Activated CD4-positive, alpha-beta T cell treated with anti-CD3 and anti-CD28 coated beads, Interleukin-2, amount 10 ng/mL, durations not matched to agents 7 days and 5 days (primary cell): ENCODE data around the gene HILPDA. TPM values are rescaled to one million over a fixed set of nuclear protein-coding genes. Genes with fewer than 3 reads are reported as not detected.
A peak's percentile ranks its signal among the peaks of the same experiment; 100 is the strongest.

Experiments used
- CTCF ChIA-PET: fragments of 350-600 bp; sonication (Branson Sonifier 250); formaldehyde crosslinking; loops from one replicate; lab custom pipeline; 2021; ENCODE audit warnings: antibody characterized with exemption; lab: Charles Lee
- POLR2A ChIA-PET: fragments of 350-600 bp; sonication (Branson Sonifier 250); formaldehyde crosslinking; loops from one replicate; lab custom pipeline; 2021; ENCODE audit warnings: antibody characterized with exemption; lab: Charles Lee
- DNase-seq: peaks from one replicate; pipeline ENCODE4 v3.0.0-alpha.2; 2020
- H3K27ac Mint-ChIP-seq: one replicate; pipeline ENCODE4 v1.8.0; 2021; ENCODE audit warnings: mild to moderate bottlenecking, moderate library complexity, mixed read lengths
- H3K27me3 Mint-ChIP-seq: one replicate; pipeline ENCODE4 v1.8.0; 2021; ENCODE audit warnings: mixed read lengths
- H3K36me3 Mint-ChIP-seq: one replicate; pipeline ENCODE4 v1.8.0; 2021; ENCODE audit warnings: low read depth, mixed read lengths
- H3K4me1 Mint-ChIP-seq: one replicate; pipeline ENCODE4 v1.8.0; 2021; ENCODE audit warnings: mixed read lengths
- H3K4me3 Mint-ChIP-seq: one replicate; pipeline ENCODE4 v1.8.0; 2021; ENCODE audit warnings: mild to moderate bottlenecking, moderate library complexity, mixed read lengths
- H3K9me3 Mint-ChIP-seq: one replicate; pipeline ENCODE4 v1.8.0; 2021; ENCODE audit warnings: mixed read lengths
- total RNA-seq, 2 experiments: library from RNA; stranded (reverse); gene quantifications; one replicate each; pipeline ENCODE4 v1.2.3, GENCODE V29; 2021

The HILPDA gene
- total RNA-seq, 2 experiments from 2014 or later, result 10.8 to 11.9 TPM

DNA sequence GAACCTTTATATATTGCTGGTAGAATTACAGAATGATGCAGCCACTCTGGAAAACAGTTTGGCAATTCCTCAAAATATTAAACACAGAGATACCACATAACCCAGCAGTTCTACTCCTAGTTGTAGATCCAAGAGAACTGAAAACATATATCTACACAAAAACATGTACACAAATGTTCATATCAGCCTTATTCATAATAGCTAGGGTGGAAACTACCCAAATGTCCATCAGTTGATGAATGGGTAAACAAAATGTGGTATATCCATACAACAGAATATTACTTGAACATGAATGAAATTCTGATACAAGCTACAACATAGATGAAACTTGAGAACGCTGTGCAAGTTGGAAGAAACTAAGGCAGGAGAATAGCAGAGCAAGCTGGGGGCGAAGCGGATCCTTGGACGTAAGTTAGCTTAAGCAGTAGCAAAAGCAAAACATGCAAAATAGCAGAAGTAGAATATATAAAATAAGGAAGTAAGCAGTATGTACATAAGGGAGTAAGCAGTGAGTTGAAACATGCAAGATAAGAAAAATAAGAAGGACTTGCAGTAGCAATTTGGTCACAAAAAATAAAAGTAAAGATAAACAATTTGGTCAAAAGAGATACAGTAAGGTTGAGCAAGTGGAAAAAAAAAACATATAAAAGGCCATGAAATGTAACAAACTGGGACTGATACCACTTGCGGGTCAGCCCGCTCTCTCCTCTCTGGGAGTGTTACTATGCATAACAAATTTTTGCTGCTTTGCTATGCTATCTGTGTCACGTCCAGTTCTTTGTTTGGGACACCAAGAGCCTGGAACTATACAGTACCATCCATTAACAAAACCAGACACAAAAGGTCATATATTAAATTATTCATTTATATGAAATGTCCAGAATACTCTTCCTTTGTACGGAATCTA is 18.0 kb upstream of the HILPDA start:
- H3K4me1 Mint-ChIP-seq, result no peaks in the 10 kb centered on the region
- CTCF ChIA-PET, result interaction anchor here (0.7 to 0.8 kb wide), 2 partner anchors 11 to 15 kb away, joined by 3 to 4 read pairs; no protein-coding TSS in a partner anchor
- no peak overlapping the region for H3K27ac Mint-ChIP-seq
- DNase-seq, result no peak
- no peak overlapping the region for H3K4me3 Mint-ChIP-seq
- H3K9me3 Mint-ChIP-seq, result no peaks in the 10 kb centered on the region
- POLR2A ChIA-PET, result no interaction called here
- H3K27me3 Mint-ChIP-seq, result peaks cover 14% of the 10 kb centered on the region
- no peaks in the 10 kb centered on the region for H3K36me3 Mint-ChIP-seq

DNA sequence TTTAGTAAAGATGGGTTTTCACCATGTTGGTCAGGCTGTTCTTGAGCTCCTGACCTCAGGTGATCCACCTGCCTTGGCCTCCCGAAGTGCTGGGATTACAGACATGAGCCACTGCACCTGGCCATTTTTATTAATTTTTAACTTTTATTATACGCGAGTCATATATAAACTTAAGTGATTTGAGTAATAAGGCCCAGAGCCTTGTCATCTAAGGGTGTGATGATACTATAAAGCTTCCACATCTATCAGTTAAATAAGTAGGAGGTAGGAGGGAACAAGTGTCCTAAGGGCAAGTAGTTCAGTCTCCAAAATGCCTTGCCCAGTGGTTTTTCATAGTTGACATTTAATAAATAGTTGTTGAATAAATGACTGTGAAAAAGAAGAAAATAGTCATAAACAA is 13.3 kb upstream of the HILPDA start:
- ChIA-PET CTCF (interaction anchor here (0.8 to 3.3 kb wide), 5 partner anchors 13 to 26 kb away, joined by 3 to 21 read pairs (median 6); partner anchors contain the start of gene HILPDA), POLR2A (no interaction called here)
- no peak overlapping the region for H3K27ac Mint-ChIP-seq
- H3K27me3 Mint-ChIP-seq, result no peaks in the 10 kb centered on the region
- no peak overlapping the region for H3K4me3 Mint-ChIP-seq
- H3K4me1 Mint-ChIP-seq, result peaks cover 6% of the 10 kb centered on the region
- DNase-seq, result no peak
- no peaks in the 10 kb centered on the region for H3K9me3 Mint-ChIP-seq
- H3K36me3 Mint-ChIP-seq, result no peaks in the 10 kb centered on the region

DNA sequence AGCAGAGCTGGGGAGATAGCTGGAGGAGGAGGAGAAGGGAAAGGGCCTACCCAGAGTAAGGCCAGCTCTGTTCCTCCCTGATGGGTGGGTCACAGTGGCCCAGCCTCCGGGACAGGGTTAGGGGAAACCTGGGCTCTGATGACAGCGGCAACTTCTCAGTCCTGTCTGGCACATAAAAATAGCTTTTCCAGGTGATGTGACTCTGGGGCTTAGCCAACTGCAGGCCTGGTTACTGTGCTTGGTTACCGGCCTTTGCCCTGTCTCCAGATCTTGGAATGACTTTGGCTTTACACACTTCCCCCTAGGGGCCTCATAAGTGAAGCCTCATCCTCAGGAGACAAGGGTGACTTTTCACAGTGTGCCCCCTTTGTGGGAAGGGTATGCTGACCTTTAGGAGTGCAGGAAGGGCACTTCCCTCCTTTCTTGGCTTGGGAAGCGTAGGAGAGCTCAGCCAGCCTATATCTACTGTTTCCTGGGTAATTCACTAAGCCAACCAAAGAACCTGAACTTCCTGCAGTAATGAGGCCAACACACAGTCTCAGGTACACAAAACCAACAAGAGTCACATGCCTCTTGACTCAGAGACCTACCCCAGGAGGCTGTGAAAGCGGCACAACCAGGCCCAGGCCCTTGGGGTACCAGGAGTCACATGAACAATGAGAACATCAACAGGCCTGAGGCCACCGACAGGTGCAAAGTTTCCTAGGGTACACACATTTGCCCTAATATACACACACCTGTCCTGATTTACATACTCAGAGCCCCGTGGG is 11.7 kb upstream of the HILPDA start:
- CTCF ChIA-PET, result interaction anchor here (0.6 to 3.3 kb wide), 8 partner anchors 10 to 836 kb away, joined by 3 to 15 read pairs (median 6); partner anchors contain the start of gene HILPDA
- Mint-ChIP-seq H3K4me1 (peaks cover 7% of the 10 kb centered on the region), H3K9me3 (no peaks in the 10 kb centered on the region), H3K27me3 (no peaks in the 10 kb centered on the region), H3K27ac (no peak overlapping the region), H3K4me3 (no peak overlapping the region), H3K36me3 (no peaks in the 10 kb centered on the region)
- DNase-seq, result no peak
- POLR2A ChIA-PET, result interaction anchor here (1.0 kb wide), 1 partner anchor 16 kb away, joined by 3 read pairs; no protein-coding TSS in a partner anchor

DNA sequence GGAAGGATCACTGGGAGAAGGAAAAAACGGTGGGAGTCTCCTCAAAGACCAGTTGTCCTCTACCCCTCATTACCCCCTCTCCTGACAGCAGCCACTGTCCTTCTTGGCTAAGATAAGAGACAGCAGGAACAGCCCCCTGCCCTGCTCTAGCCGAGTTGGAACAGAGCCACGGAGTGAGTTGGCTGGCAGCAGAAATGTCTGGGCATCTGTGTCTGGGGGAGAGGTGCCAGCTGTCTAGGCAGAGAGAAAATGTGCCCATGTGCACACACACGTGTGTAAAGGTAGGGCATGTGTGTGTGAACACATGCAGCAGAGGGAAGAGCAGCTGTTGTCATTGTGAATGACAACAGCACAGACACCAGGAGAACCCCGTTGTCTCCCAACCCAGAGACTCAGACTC is 9.4 kb upstream of the HILPDA start:
- Mint-ChIP-seq H3K36me3 (peaks cover 3% of the 10 kb centered on the region), H3K9me3 (no peaks in the 10 kb centered on the region), H3K4me1 (peaks cover 8% of the 10 kb centered on the region), H3K27me3 (peaks cover under 1% of the 10 kb centered on the region), H3K27ac (no peak overlapping the region), H3K4me3 (no peak overlapping the region)
- no peak for DNase-seq
- CTCF ChIA-PET, result interaction anchor here (0.9 to 1.5 kb wide), 3 partner anchors 9 to 17 kb away, joined by 3 to 6 read pairs (median 5); partner anchors contain the start of gene HILPDA
- POLR2A ChIA-PET, result interaction anchor here (0.6 kb wide), 1 partner anchor 558 kb away, joined by 5 read pairs; no protein-coding TSS in a partner anchor

DNA sequence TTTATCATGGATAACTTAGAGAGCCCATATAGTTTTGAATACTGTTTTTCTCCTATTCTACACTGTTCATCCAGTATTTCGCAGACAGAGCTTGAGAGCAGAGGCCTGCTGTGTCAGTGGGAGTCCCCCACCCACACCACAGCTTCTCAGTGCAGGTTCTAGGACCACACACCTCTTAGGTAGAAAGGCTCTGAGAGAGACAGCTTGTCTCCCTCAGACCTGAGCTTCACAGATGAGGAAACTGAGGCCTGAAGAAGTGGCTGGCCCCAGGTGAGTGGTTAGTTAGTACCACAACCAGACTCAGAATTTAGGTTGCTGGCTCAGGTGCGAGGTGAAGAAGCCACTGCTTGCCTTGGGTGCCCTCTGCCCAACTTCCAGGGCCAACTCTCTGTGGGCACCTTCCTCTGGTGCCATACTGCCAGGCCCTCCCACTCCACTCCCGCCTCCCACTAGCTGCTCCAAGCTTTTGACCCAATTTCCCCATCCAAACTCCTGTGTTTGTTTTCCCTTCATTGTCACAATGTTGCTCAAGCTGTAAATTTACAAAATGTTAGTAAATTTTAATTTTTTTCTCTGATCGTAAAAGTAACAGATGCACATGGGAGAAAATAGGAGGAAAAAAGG is 7.6 kb upstream of the HILPDA start:
- H3K36me3 Mint-ChIP-seq, result peaks cover 3% of the 10 kb centered on the region
- peaks cover 17% of the 10 kb centered on the region for H3K4me1 Mint-ChIP-seq
- peak overlapping the region; percentile 19 for H3K27ac Mint-ChIP-seq
- H3K9me3 Mint-ChIP-seq, result no peaks in the 10 kb centered on the region
- ChIA-PET CTCF (interaction anchor here (0.9 to 3.0 kb wide), 5 partner anchors 11 to 360 kb away, joined by 3 to 20 read pairs (median 3); no protein-coding TSS in a partner anchor), POLR2A (no interaction called here)
- no peak for DNase-seq
- peaks cover 10% of the 10 kb centered on the region for H3K27me3 Mint-ChIP-seq
- H3K4me3 Mint-ChIP-seq, result no peak overlapping the region

DNA sequence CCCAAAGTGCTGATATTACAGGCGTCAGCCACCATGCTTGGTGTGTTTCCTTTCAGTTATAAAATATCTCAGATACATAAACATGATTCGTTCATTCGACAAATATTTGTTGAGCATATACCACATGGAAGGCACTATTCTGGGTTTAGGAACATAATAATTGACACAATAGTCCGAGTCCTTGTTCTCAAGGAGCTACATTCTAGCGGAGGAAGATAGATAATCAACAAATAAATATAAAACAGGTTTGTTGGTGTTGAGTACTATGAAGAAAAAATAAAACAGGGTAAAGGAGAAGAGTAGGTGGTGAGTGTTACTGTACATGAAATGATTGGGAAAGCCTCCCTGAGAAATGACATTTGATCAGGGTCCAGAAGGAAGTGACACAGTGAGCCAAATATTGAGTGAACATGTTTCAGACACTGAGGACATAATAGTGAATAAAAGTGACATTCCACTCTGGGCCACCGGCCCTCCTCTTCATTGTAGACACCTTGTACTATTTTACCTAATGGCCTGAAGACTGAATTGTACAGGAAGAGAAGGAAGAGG is 6.9 kb upstream of the HILPDA start:
- Mint-ChIP-seq H3K4me3 (no peak overlapping the region), H3K9me3 (no peaks in the 10 kb centered on the region), H3K36me3 (peaks cover 3% of the 10 kb centered on the region), H3K4me1 (peaks cover 17% of the 10 kb centered on the region), H3K27ac (no peak overlapping the region), H3K27me3 (peaks cover 10% of the 10 kb centered on the region)
- POLR2A ChIA-PET, result no interaction called here
- no peak for DNase-seq
- CTCF ChIA-PET, result interaction anchor here (0.9 to 3.0 kb wide), 4 partner anchors 11 to 359 kb away, joined by 3 to 20 read pairs (median 3); no protein-coding TSS in a partner anchor

DNA sequence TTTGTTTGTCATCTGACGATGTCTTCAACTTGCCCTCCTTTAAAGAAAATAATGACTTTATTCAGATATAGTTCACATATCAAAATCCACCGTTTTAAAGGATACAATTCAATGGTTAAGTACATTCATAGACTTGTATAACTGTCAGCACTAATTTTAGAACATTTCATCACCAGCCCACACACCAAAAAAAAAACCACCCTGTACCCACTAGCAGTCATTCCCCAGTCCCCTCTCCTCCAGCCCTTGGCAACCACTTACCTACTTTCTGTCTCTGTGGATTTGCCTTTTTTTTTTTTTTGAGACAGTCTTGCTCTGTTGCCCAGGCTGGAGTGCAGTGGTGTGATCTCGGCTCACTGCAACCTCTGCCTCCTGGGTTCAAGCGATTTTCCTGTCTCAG is 5.3 kb upstream of the HILPDA start:
- ChIA-PET CTCF (interaction anchor here (3.0 kb wide), 1 partner anchor 24 kb away, joined by 20 read pairs; no protein-coding TSS in a partner anchor), POLR2A (no interaction called here)
- Mint-ChIP-seq H3K27me3 (peaks cover 10% of the 10 kb centered on the region), H3K4me1 (peaks cover 18% of the 10 kb centered on the region), H3K36me3 (peaks cover 3% of the 10 kb centered on the region), H3K4me3 (no peak overlapping the region), H3K9me3 (no peaks in the 10 kb centered on the region), H3K27ac (no peak overlapping the region)
- no peak for DNase-seq

DNA sequence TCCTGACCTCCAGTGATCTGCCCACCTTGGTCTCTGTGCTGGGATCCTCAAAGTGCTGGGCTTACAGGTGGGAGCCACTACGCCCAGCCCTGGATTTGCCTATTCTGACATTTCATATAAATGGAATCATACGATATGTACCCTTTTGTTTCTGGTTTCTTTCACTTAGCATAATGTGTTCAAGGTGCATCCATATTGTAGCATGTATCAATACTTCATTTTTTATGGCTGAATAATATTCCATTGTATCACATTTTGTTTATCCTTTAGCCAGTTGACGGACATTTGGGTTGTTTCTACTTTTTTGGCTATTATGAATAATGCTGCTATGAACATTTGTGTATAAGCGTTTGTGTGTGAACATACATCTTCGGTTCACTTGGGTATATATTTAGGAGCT is 4.8 kb upstream of the HILPDA start:
- peaks cover 3% of the 10 kb centered on the region for H3K36me3 Mint-ChIP-seq
- ChIA-PET POLR2A (no interaction called here), CTCF (no interaction called here)
- peaks cover 20% of the 10 kb centered on the region for H3K4me1 Mint-ChIP-seq
- DNase-seq, result no peak
- no peak overlapping the region for H3K27ac Mint-ChIP-seq
- peaks cover 10% of the 10 kb centered on the region for H3K27me3 Mint-ChIP-seq
- H3K4me3 Mint-ChIP-seq, result no peak overlapping the region
- H3K9me3 Mint-ChIP-seq, result no peaks in the 10 kb centered on the region

DNA sequence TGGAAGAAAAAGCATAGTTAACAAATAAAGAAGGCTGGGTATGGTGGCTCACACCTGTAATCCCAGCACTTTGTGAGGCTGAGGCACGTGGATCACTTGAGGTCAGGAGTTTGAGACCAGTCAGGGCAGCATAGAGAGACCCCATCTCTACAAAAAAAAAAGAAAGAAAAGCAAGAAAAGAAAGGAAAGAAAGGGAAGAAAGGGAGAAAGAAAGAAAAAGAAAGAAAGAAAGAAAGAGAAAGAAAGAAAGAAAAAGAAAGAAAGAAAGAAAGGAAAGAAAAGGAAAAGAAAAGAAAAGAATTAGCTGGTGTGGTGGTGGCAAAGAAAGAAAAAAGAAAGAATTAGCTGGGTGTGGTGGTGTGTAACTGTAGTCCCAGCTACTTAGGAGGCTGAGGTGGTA is 3.1 kb upstream of the HILPDA start:
- no peak for DNase-seq
- CTCF ChIA-PET, result interaction anchor here (0.7 to 4.8 kb wide), 6 partner anchors 9 to 35 kb away, joined by 3 to 46 read pairs (median 4); no protein-coding TSS in a partner anchor
- Mint-ChIP-seq H3K9me3 (no peaks in the 10 kb centered on the region), H3K36me3 (peaks cover 3% of the 10 kb centered on the region), H3K4me3 (no peak overlapping the region), H3K4me1 (peaks cover 33% of the 10 kb centered on the region), H3K27me3 (peaks cover 10% of the 10 kb centered on the region), H3K27ac (no peak overlapping the region)
- POLR2A ChIA-PET, result interaction anchor here (0.8 kb wide), 1 partner anchor 287 kb away, joined by 3 read pairs; no protein-coding TSS in a partner anchor

DNA sequence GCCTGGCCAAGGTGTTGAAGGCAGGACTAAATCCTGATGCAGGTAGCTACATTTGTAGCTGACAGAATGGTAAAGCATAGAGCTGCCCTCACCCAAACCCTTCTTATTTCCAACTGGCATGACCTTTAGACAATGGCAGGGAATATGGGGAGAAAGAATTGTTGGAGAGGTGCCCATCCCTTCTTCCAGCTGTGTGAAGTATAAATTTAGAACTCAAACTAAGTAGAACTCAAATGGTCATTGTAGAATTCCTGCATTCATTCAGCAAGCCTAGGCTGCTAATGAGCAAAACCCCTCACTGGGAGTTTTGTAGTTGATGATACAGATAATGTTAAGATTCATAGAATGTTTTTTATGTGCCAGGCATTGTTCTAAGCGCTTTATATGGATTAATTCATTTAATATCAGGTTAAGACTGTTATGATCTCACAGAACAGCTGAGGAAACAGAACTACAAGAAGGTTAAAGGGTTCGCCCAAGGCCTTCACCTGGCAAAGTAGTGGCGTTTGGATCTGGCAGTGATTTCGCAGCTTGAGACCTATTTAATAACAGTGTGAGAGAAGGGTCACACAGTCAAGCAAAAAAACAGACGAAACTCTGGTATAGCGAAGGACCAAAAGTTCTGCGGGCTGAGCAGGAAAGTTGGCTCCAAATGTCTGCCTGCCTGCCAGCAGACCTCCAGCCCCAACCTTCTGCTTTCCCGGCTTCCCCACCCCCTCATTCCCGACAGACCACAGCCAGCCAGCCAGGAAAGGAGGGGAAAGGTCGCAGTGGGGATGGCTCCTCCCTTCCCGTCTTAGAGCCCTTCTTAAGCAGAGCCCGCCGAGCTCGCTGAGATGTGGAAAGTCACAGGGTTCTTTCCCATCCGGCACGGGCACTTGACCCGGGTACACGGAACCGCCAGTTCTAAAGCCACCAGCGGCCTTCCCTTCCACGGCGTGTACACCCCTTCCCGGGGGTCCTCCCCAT is 1.6 kb upstream of the HILPDA start:
- no peak overlapping the region for H3K4me3 Mint-ChIP-seq
- peaks cover 10% of the 10 kb centered on the region for H3K27me3 Mint-ChIP-seq
- peaks cover 47% of the 10 kb centered on the region for H3K4me1 Mint-ChIP-seq
- POLR2A ChIA-PET, result no interaction called here
- DNase-seq, result no peak
- CTCF ChIA-PET, result interaction anchor here (1.2 to 4.8 kb wide), 8 partner anchors 7 to 92 kb away, joined by 3 to 46 read pairs (median 4); partner anchors contain the start of gene IMPDH1
- no peaks in the 10 kb centered on the region for H3K9me3 Mint-ChIP-seq
- H3K27ac Mint-ChIP-seq, result no peak overlapping the region
- peaks cover 6% of the 10 kb centered on the region for H3K36me3 Mint-ChIP-seq
